Lower lobe of right lung (tissue), 2 donors: ENCODE measurements around the gene MAD1L1. TPM values are rescaled to one million over a fixed set of nuclear protein-coding genes. Genes with fewer than 3 reads are reported as not detected.

Source experiments
- ATAC-seq, 2 donors: fragments of 200-7000 bp; cut with Tn5 transposase; one replicate each; pipeline ENCODE4 v1.9.1; 2020 to 2022; ENCODE audit warnings: mild to moderate bottlenecking in 2 of 2, moderate library complexity in 2 of 2
- DNase-seq: peaks from one replicate; pipeline ENCODE4 v3.0.0-alpha.2; 2020
- H3K27ac ChIP-seq: fragments of 200-600 bp; one replicate; pipeline ENCODE4 v1.8.0; 2022
- H3K27me3 ChIP-seq: fragments of 200-600 bp; one replicate; pipeline ENCODE4 v1.8.0; 2022; ENCODE audit warnings: low read depth
- H3K36me3 ChIP-seq: fragments of 200-600 bp; one replicate; pipeline ENCODE4 v1.8.0; 2022; ENCODE audit warnings: mild to moderate bottlenecking
- H3K4me1 ChIP-seq: fragments of 200-600 bp; one replicate; pipeline ENCODE4 v1.8.0; 2022
- H3K4me3 ChIP-seq: fragments of 200-600 bp; one replicate; pipeline ENCODE4 v1.8.0; 2022; ENCODE audit warnings: mild to moderate bottlenecking
- H3K9me3 ChIP-seq: fragments of 200-600 bp; one replicate; pipeline ENCODE4 v1.8.0; 2022
- intact Hi-C: fragments of 100-400 bp; cut with DNase I; formaldehyde crosslinking; loops from one replicate; pipeline ENCODE4 v1.11.0; 2022
- total RNA-seq: library from RNA; stranded (reverse); fragmentation: NEBNext Ultra II Directional; extraction: Animal tissue kit (Norgen Biotek cat#: 25700); gene quantifications from one replicate; pipeline ENCODE4 v1.2.1, GENCODE V29; 2021
- TF ChIP-seq, protein P1 (sequence below): fragments of 200-600 bp; IDR thresholded peaks from one replicate; pipeline ENCODE4 v1.8.0; 2022; ENCODE audit warnings: antibody characterized with exemption, mild to moderate bottlenecking
- donor health status: DM: no; HTN: yes; CAD: no; lungs with severe emphysema.

The MAD1L1 gene
- total RNA-seq, 1 donor from 2014 or later: 44.5 TPM

DNA sequence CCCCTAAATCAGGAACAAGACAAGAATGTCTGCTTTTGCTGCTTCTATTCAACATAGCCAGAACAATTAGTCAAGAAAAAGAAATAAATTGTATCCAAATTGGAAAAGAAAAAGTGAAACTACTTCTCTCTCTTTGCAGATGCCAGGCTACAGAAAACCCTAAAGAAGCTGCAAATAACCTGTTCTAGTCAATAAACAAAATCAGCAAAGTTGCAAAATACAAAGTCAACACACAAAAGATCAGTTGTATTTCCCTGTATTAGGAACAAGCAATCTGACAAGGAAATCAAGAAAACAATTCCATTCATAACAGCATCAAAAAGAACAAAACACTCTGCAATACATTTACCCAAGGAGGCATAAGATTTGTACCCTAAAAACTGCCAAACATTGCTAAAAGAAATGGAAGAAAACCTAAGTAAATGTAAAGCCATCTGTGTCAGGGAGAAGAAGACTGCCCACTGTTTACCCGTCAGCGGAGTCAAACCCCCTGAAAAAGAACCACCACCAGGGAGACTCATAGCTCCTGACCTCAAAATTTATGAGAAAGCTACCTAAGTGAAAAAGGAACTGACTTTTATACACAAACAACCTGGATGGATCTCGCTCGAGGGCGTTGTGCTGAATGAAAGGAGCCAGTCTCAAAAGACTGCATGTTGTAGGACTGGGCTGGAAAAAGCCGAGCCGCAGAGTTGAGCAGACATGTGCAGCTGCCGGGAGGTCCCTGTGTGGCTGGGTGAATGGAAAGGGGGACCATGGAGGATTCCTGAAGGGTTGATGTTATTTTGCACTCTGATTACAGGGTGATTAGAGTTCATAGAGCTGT is 263.1 kb downstream of the MAD1L1 start:
- intact Hi-C loops: no loop called here
- no peak overlapping the region for H3K4me3 ChIP-seq
- peak; percentile 26 for DNase-seq

DNA sequence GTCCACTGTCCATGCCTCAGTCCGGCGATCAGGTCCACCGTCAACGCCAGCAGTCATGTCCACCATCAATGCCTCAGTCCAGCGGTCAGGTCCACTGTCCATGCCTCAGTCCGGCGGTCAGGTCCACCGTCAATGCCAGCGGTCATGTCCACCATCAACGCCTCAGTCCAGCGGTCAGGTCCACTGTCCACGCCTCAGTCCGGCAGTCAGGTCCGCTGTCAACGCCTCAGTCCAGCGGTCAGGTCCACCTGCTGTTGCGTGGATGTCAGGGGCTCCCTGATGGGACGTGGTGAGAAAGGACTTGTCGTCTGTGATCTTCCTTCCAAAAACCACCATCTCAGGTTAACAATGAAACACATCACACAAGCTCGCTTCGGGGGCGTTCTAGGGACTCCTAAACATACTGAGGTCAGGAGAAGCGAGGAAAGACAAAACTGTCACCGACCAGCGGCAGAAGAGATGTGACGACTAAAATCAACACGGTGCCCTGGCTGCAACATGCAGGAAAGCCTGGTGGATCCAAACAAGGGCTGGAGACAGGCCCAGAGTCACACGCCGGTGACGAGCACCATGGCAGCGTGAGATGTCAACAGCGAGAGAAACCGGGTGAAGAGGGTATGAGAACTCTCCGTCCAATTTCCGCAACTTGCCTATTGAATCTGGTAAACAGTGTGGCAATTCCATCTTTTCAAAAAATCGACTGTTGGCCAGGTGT is 264.2 kb downstream of the MAD1L1 start:
- Histone ChIP-seq H3K27me3 (no peaks in the 10 kb centered on the region), H3K9me3 (no peaks in the 10 kb centered on the region), H3K27ac (no peak overlapping the region), H3K36me3 (peaks cover 4% of the 10 kb centered on the region), H3K4me1 (no peaks in the 10 kb centered on the region), H3K4me3 (no peak overlapping the region)
- no peak for ATAC-seq
- intact Hi-C loops: no loop called here
- TF ChIP-seq, protein P1, sequence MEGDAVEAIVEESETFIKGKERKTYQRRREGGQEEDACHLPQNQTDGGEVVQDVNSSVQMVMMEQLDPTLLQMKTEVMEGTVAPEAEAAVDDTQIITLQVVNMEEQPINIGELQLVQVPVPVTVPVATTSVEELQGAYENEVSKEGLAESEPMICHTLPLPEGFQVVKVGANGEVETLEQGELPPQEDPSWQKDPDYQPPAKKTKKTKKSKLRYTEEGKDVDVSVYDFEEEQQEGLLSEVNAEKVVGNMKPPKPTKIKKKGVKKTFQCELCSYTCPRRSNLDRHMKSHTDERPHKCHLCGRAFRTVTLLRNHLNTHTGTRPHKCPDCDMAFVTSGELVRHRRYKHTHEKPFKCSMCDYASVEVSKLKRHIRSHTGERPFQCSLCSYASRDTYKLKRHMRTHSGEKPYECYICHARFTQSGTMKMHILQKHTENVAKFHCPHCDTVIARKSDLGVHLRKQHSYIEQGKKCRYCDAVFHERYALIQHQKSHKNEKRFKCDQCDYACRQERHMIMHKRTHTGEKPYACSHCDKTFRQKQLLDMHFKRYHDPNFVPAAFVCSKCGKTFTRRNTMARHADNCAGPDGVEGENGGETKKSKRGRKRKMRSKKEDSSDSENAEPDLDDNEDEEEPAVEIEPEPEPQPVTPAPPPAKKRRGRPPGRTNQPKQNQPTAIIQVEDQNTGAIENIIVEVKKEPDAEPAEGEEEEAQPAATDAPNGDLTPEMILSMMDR: no peak
- DNase-seq: peak; percentile 38

More for the DNA sequence above, 263.1 kb downstream of the MAD1L1 start:
- Histone ChIP-seq H3K27me3 (no peaks in the 10 kb centered on the region), H3K36me3 (peaks cover 6% of the 10 kb centered on the region), H3K9me3 (no peaks in the 10 kb centered on the region), H3K27ac (no peak overlapping the region), H3K4me1 (no peaks in the 10 kb centered on the region)
- TF ChIP-seq, protein P1: no peak
- no peak for ATAC-seq

DNA sequence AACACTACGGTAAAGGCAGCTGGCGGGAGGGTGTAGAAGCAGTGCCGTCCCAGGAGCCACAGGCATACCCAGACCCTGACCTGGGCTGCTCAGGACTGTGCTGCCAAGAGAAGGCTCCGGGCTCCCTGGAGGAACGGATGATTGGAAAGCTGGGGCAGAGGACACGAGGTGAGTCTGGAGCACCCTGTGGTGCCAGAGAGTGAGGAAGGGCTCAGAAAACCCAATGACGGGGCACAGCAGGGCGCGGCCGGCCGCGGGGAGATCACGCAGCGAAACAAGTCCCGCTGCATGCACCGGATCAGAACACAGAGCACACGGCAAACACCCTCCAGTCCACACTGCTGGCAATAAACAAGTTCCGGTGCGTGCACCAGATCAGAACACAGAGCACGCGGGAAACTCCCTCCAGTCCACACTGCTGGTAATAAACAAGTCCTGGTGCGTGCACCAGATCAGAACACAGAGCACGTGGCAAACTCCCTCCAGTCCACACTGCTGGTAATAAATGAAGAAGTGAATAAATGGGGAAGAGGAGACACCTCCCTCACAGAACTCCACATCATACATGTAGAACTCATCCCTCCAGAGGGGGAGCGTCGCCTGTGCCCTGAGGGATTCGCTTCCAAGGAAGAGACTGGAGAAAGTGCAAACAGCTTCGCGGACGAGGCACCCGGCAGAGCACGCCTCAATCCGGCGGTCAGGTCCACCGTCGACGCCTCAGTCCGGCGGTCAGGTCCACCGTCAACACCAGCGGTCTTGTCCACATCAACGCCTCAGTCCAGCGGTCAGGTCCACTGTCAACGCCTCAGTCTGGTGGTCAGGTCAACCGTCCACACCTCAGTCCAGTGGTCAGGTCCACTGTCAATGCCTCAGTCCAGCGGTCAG is 265.0 kb downstream of the MAD1L1 start:
- Histone ChIP-seq H3K27me3 (no peaks in the 10 kb centered on the region), H3K27ac (no peak overlapping the region), H3K4me3 (no peak overlapping the region), H3K4me1 (no peaks in the 10 kb centered on the region), H3K9me3 (no peaks in the 10 kb centered on the region), H3K36me3 (peaks cover 3% of the 10 kb centered on the region)
- TF ChIP-seq, protein P1: no peak
- DNase-seq (peak; percentile 37), ATAC-seq (no peak)
- intact Hi-C loops: no loop called here

DNA sequence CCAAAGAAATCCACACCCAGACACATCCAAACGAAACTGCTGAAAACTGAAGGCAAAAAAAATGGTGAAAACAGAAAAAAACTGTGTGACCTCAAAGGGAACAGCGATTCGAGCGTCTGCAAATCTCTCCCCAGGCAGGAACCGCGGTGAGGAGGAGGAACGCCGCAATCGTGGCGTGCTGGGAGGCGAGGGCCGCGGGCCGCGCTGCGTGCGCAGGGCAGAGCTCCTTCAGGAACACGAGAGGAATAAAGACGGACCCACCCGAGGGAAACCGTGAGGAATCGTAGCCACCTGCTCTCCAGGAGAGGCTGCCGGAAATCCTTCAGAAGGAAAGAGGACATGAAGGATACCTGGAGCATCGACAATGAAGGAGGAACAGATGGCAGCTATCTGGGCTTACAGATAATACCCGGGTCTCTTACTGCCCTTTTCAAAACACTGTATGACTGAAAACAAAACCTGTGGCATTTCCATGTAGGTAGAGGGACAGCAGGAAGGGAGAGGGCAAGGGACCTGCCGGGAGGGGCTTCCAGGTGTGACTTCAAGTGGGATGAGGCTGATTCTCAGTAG is 266.0 kb downstream of the MAD1L1 start:
- Histone ChIP-seq H3K9me3 (no peaks in the 10 kb centered on the region), H3K4me1 (no peaks in the 10 kb centered on the region), H3K36me3 (peaks cover 3% of the 10 kb centered on the region), H3K27me3 (no peaks in the 10 kb centered on the region), H3K27ac (no peak overlapping the region), H3K4me3 (no peak overlapping the region)
- ATAC-seq: no peak
- TF ChIP-seq, protein P1: no peak
- DNase-seq: peak; percentile 24
- intact Hi-C loops: no loop called here
